Fibroblast of villous mesenchyme (primary cell): ENCODE measurements around the gene SLC22A8. TPM values are rescaled to one million over a fixed set of nuclear protein-coding genes. Genes with fewer than 3 reads are reported as not detected.

Experiments
- DNase-seq: peaks from one replicate; pipeline ENCODE4 v3.0.0-alpha.2; 2010; ENCODE audit warnings: low read depth
- H3K4me3 ChIP-seq: 2 replicates; pipeline ENCODE4 v1.5.1; 2011; ENCODE audit warnings: low read depth, mild to moderate bottlenecking, low read length
- CTCF ChIP-seq: IDR thresholded peaks from 2 replicates; pipeline ENCODE4 v1.5.1; 2012; ENCODE audit warnings: low read depth, mild to moderate bottlenecking, low read length; ENCODE audit not compliant: insufficient read depth
- total RNA-seq: library from RNA; depleted of rRNA; stranded (reverse); fragments of >200 nt; gene quantifications from 2 replicates; pipeline ENCODE4 v1.2.3, GENCODE V29; 2012

The SLC22A8 gene
- total RNA-seq, 1 donor: not detected

- TF ChIP-seq CTCF: no peak
- no peak for DNase-seq
- no peak overlapping the region for H3K4me3 ChIP-seq
Measured at GRCh38 chr11:63010934-63011439, 4.7 kb downstream of the SLC22A8 start.

- TF ChIP-seq CTCF: no peak
- DNase-seq: no peak
- no peak overlapping the region for H3K4me3 ChIP-seq
Measured at GRCh38 chr11:63007920-63008319, 7.7 kb downstream of the SLC22A8 start.

- no peak for TF ChIP-seq CTCF
- DNase-seq: no peak
- H3K4me3 ChIP-seq: no peak overlapping the region
Measured at GRCh38 chr11:63001456-63001855, 14.2 kb downstream of the SLC22A8 start.

GRCh38 chr11:62999649-63000048 is 16.0 kb downstream of the SLC22A8 start:
- DNase-seq: no peak
- H3K4me3 ChIP-seq: no peak overlapping the region
- no peak for TF ChIP-seq CTCF

GRCh38 chr11:62999156-62999555 is 16.5 kb downstream of the SLC22A8 start:
- TF ChIP-seq CTCF: no peak
- no peak overlapping the region for H3K4me3 ChIP-seq

GRCh38 chr11:62996271-62996670 is 19.4 kb downstream of the SLC22A8 start:
- no peak for TF ChIP-seq CTCF
- H3K4me3 ChIP-seq: no peak overlapping the region
- DNase-seq: no peak

More at GRCh38 chr11:62999156-62999555, 16.5 kb downstream of the SLC22A8 start:
- DNase-seq: no peak

- no peak for TF ChIP-seq CTCF
- no peak overlapping the region for H3K4me3 ChIP-seq
- no peak for DNase-seq
Measured at GRCh38 chr11:62994775-62995174, 20.9 kb downstream of the SLC22A8 start.
